ENCODE results near the gene S100Z. TPM values are rescaled to one million over a fixed set of nuclear protein-coding genes. Genes with fewer than 3 reads are reported as not detected.

The S100Z gene
- total and polyA plus RNA-seq, 9 of the 15 experiments (the other 6 are each of a cell fraction or from before 2014, with no cell fraction given) = 0.15 to 0.42 (median 0.20) TPM; not detected in 6

GRCh38 chr5:76947082-76947503 lies 97.3 kb downstream of the S100Z start (continued):
- TF ChIP-seq THAP12 (CRISPR knock-in tag; IDR thresholded peaks at IDR 0.05) = no peak
- no peak for TF ChIP-seq PTRF (tag; IDR thresholded peaks at IDR 0.05)
- no peak for TF ChIP-seq ETS1 (conservative IDR thresholded peaks at IDR 0.05; ENCODE audit: control insufficient read depth, low read depth, low read length)
- no peak for TF ChIP-seq ETV5 (CRISPR knock-in tag; IDR thresholded peaks at IDR 0.05; ENCODE audit: low read depth)
- no peak for TF ChIP-seq RAD21 (CRISPR knock-in tag; conservative IDR thresholded peaks at IDR 0.05 in 1 of 2, IDR thresholded peaks at IDR 0.05 in 1 of 2)
- no peak for TF ChIP-seq KHSRP (IDR thresholded peaks at IDR 0.05)
- no peak for TF ChIP-seq KAT8 (IDR thresholded peaks at IDR 0.05; ENCODE audit: low read depth)
- no peak for TF ChIP-seq ZNF232 (CRISPR knock-in tag; IDR thresholded peaks at IDR 0.05)
- TF ChIP-seq POLR3A (IDR thresholded peaks at IDR 0.05; ENCODE audit: borderline replicate concordance, extremely low read depth, insufficient read depth, insufficient read length) = no peak
- no peak for TF ChIP-seq KAT2B (IDR thresholded peaks at IDR 0.05; ENCODE audit: low read depth, low read length)
- TF ChIP-seq GTF2A2 (tag; IDR thresholded peaks at IDR 0.05) = no peak
- no peak for TF ChIP-seq ZNF695 (CRISPR knock-in tag; IDR thresholded peaks at IDR 0.05)
- no peak for TF ChIP-seq ZNF507 (tag; conservative IDR thresholded peaks at IDR 0.05)
- no peak for TF ChIP-seq BMI1 (IDR thresholded peaks at IDR 0.05; ENCODE audit: low read length)
- TF ChIP-seq DEAF1 (CRISPR knock-in tag; IDR thresholded peaks at IDR 0.05) = no peak
- TF ChIP-seq SIN3A (IDR thresholded peaks at IDR 0.05; ENCODE audit: borderline replicate concordance in 2 of 2, control insufficient read depth in 1 of 2, low read depth in 2 of 2, low read length in 2 of 2) = no peak
- peak; percentile 35 for TF ChIP-seq SMAD4 (CRISPR knock-in tag; conservative IDR thresholded peaks at IDR 0.05)
- no peak for TF ChIP-seq STAT5A (IDR thresholded peaks at IDR 0.05; ENCODE audit: borderline replicate concordance, low read length)
- no peak for TF ChIP-seq RBM17 (IDR thresholded peaks at IDR 0.05; ENCODE audit: borderline replicate concordance, low read depth, low read length)
- TF ChIP-seq ZNF57 (CRISPR knock-in tag; IDR thresholded peaks at IDR 0.05) = no peak
- TF ChIP-seq SREBF2 (CRISPR knock-in tag; IDR thresholded peaks at IDR 0.05) = no peak
- TF ChIP-seq ZNF785 (CRISPR knock-in tag; IDR thresholded peaks at IDR 0.05) = no peak
- no peak for TF ChIP-seq ZKSCAN3 (CRISPR knock-in tag; IDR thresholded peaks at IDR 0.05)
- no peak for TF ChIP-seq GATAD2B (IDR thresholded peaks at IDR 0.05; ENCODE audit: borderline replicate concordance)
